HG02938 (cell line): ENCODE measurements around the gene LIN7A.
"Not testable (repeated sequence)": the region's sequence is repeated elsewhere in the genome, so short reads cannot be mapped to it uniquely, and the experiment has no call there.

Experiments
- ATAC-seq: cut with Tn5 transposase; IDR thresholded peaks from one replicate; pipeline ENCODE4 v1.9.1; 2021; ENCODE audit warnings: mild to moderate bottlenecking, moderate library complexity; ENCODE audit not compliant: unreplicated experiment

LIN7A gene

GRCh38 chr12:80814453-80814852 lies 123.3 kb downstream of the LIN7A start:
- no peak for ATAC-seq

DNA sequence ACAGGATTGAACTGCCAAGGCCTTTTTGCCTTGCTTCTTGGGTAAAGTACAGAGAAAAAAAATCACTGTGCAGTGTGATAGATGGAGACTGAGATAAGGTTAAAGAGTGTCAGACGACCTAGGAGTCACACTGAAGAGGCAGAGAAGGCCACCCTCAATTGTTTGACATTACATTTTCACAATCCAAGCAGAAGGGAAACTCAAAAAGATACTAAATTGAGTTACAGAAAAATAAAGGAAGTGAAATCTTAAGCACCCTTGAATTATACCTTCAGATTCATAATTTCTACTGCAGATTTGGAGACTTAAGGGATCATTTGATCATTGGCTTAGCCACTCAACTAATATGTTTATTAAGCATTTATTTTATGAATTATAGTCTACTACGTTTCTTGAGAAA lies 123.9 kb downstream of the LIN7A start:
- ATAC-seq = peak; percentile 60

DNA sequence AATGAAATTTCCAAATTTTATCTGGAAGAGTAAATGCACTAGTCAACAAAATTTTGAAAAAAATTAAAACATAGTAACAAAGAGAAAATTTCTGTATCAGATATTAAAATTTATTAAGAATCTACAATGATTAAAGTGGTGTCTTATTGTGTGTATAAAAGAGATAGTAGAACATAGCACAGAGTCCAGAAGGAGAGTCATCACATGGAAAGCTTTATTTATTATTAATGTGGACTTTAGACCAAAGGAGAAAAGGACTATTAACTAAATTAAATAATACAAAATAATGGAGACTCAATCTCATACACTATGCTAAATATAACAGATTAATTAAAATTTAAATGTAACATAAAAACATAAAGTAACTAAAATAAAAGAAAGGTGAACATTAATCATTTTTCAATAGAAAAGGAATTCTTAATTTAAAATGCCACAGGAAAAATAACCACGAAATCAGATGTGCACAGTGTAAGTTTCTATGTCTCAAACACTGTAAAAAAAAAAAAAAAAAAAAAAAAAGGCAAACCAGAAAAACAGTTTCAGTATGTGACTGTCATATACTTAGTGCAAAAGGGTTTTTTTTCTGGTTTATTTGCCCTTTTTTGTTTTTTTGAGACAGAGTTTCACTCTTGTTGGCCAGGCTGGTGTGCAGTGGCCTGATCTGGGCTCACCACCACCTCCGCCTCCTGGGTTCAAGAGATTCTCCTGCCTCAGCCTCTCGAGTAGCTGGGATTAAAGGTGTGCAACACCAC lies 125.6 kb downstream of the LIN7A start:
- no peak for ATAC-seq

GRCh38 chr12:80810874-80811273 lies 126.9 kb downstream of the LIN7A start:
- no peak for ATAC-seq

- peak; percentile 96 for ATAC-seq
Observed at GRCh38 chr12:80807640-80808288, 130.0 kb downstream of the LIN7A start.

- ATAC-seq = no peak
Observed at GRCh38 chr12:80805106-80805505, 132.6 kb downstream of the LIN7A start.

- ATAC-seq = peak; percentile 87
Observed at GRCh38 chr12:80802652-80803400, 134.9 kb downstream of the LIN7A start.

GRCh38 chr12:80798281-80798680 lies 139.5 kb downstream of the LIN7A start:
- ATAC-seq = no peak

DNA sequence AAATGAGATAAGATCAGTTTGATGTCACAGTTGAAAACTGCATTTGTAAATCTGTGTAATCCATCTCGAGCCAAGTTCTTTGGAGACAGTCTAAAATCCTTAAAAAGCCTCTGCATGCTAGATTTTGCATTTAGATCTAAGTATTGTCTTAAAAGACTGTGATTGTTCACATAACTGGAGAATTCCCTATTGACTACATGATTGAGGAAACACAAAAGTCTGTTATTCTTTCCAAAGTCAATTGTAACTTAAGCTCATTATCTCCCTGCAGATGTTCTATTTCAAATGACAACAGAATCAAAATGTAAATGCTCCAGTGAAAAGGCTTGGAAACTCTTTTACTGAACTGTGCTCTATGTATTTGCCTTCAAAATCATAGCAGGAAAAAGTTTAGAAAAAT lies 143.2 kb downstream of the LIN7A start:
- ATAC-seq = no peak

GRCh38 chr12:80792861-80793260 lies 144.9 kb downstream of the LIN7A start:
- ATAC-seq = no peak

DNA sequence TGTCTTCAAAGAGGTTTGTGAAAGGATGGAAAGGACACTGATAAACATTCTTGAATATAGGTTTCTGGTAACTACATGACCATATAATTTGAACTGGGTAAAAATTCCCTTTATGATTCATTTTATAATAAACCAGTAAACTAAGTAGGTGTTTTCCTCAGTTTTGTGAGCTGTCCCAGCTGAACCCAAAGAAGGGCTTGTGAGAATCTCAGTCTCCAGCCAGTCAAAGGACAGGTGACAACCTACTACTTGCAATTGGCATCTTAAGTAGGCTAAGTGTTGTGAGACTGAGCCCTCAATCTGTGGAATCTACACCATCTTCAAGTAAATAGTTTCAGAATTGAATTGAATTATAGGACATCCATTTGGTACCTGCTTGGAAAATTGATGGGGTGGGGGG lies 145.9 kb downstream of the LIN7A start:
- no peak for ATAC-seq

DNA sequence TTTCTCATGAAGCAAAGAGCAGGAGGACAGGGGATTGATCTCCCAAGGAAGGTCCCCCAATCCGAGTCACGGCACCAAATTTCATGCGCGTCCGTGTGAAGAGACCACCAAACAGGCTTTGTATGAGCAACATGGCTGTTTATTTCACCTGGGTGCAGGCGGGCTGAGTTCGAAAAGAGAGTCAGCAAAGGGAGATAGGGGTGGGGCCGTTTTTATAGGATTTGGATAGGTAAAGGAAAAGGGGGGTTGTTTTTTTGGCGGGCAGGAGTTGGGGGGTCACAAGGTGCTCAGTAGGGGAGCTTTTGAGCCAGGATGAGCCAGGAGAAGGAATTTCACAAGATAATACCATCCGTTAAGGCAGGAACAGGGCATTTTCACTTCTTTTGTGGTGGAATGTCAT lies 149.3 kb downstream of the LIN7A start:
- ATAC-seq = not testable (repeated sequence)

- not testable (repeated sequence) for ATAC-seq
Observed at GRCh38 chr12:80782963-80783470, 154.7 kb downstream of the LIN7A start.

DNA sequence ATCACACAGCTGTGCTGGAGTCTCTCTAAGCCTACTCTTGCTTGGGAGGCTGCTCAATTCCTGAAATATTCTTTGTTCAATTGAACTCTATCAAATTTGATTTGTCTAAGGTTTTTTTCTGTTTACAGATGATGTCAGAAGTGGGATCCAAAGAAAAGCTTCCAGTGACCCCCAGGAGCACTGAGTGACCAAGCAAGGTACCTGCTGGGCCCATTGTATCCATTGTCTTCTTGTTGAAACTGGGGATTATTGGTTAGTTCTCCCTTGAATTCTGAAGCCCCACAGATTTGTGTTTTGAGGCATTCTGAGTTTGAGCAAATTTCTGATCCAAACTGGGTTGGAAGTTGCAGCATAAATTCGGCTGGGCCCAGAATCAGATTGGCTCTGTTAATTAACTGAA lies 156.4 kb downstream of the LIN7A start:
- no peak for ATAC-seq

- no peak for ATAC-seq
Observed at GRCh38 chr12:80780746-80781145, 157.0 kb downstream of the LIN7A start.

DNA sequence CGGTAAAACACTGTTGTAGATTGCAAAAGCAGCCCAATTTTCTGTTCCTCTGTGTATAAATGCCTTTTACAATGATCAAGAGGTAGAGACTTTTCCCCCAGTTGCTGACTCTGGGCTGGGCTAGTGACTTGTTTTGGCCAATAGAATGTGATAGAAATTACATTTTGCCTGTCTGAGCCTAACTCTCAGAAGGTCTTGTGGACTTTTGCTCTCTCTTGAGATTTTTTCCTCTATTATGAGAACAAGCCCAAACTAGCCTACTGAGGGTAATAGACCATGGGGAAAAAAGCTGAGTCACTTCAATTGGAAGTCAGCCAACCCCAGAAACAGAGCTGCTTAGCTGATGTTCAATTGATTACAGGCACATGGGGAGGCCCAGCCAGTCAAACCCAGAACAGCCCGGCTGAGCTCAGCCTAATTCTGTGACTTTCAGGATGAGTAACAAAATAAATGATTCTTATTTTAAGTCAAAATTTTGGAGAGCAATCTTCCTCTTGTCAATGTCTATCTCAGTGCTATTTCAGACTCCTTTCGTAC lies 159.7 kb downstream of the LIN7A start:
- peak; percentile 98 for ATAC-seq

DNA sequence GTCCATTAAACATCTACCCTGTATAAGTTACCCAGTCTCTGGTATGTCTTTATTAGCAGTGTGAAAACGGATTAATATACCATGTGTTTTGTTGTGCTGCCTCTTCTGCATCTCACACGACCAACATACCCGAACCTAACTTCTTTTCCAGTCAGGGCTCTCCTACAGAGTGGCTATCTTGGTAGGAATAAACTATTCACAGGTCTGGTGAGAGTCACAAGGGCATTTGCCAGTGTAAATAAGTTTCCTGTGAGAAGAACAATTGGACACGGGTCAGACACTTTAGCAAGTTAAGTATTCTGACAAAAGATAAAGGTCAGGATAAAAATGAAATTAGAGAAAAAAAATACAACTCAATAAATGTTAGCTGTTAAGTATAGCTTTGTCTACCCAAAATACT lies 160.1 kb downstream of the LIN7A start:
- no peak for ATAC-seq

DNA sequence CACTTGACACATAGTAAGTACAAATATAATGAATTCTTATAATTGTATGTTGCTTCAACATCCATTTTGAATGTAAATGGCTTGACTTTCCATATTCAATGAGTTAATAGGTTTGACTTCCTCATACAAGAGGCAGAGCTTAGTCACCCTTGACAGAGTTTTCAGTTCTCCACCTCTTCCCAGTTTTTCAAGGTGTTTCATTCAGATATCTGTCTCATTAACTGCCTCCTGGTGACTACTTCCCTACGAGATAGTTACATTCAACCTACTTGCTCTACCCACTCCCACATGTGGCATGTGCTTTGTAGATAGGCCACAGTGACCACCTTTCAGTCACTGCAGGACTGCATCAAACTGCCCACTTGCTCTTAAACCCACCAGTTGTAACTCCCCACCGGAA lies 161.0 kb downstream of the LIN7A start:
- ATAC-seq = no peak

- no peak for ATAC-seq
Observed at GRCh38 chr12:80770958-80771357, 166.8 kb downstream of the LIN7A start.

DNA sequence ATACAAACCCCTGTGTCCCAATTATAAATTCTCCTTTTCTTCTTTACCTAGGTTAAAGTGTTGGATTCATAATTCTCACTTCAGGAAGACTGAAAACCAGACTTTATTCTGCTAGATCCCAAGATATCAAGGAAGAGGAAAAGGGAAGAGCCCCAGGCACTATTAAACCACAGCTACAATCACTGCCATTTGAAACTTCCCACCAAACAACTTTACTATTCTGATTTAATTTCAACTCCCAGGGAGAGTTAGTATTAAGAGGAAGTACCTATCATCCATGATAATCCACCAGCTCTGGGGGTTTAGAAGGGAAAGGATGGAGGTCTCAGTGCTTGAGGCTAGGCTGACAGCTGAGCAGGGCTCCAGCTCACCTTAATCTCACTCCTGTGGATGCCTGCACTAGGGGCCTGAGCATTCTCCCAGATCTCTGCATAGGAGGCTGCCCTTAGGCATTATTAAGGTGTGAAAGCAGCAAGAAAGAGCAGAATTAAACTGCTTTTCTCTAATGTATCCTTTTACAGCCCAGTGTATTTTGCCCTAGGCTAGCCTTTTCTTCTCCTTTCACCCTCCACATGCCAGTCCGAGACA lies 168.1 kb downstream of the LIN7A start:
- no peak for ATAC-seq

DNA sequence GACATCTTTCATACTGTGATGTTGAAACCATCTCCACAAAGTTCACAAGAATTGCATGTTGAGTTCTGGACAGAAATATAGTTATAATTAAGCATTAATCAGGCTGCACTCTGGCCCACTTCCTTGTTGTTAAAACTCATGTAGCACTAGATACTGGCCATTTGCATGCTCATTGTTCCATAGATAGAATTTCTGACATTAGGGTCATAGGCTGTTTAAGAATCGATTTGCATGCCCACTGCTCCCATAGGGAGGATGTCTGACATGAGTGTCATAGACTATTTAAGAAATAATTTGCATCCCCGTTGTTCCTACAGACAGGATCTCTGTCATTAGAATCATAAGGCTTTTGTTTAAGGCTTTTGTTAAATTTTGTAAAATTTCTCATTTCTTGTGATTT lies 170.8 kb downstream of the LIN7A start:
- peak; percentile 91 for ATAC-seq
